GM19193 (cell line): Measurements from ENCODE around the gene GPC3.

ENCODE experiments used
- POLR2A ChIP-seq: IDR thresholded peaks from 4 replicates; pipeline ENCODE4 v1.6.1; 2011; ENCODE audit not compliant: insufficient read depth, insufficient read length; ENCODE audit errors: extremely low read depth

Gene GPC3

DNA sequence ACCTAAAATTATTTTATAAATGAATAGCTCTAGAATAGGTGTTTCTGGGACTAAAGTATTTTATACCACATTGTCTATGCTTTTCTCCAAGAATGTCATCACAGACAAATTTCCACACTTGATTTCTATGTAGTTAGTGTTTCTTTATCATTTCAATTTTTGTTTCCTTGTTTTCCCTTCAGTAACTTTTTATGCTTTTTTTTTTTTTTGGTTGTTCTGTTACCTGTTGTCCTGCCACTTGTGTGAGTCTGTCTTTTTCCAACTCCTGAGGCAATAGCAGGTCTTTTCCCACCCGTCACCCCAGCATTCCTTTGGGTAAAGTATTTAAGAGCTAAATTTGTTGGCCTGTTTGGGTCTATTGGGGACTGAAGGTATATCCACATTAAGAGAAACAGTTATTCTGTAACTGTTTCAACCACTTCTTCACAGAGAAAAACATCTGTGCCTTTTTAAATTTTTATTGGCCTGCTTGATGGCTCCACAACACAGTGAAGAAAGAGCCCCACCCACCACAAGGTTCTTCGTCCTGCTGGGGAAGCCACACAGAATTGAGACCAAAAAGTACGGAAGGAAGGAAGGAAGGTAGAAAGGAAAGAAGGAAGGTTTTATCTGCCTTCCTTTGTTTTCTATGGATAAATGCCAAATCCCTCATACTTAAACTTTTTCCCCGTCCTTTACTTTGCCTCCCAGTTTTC is 17.7 kb upstream of the GPC3 start:
- no peak for TF ChIP-seq POLR2A

GRCh38 chrX:134000260-134001245 is 15.2 kb upstream of the GPC3 start:
- no peak for TF ChIP-seq POLR2A

GRCh38 chrX:133999031-133999705 is 13.8 kb upstream of the GPC3 start:
- TF ChIP-seq POLR2A, result no peak

- TF ChIP-seq POLR2A, result no peak
Measured at GRCh38 chrX:133995759-133996158, 10.4 kb upstream of the GPC3 start.

DNA sequence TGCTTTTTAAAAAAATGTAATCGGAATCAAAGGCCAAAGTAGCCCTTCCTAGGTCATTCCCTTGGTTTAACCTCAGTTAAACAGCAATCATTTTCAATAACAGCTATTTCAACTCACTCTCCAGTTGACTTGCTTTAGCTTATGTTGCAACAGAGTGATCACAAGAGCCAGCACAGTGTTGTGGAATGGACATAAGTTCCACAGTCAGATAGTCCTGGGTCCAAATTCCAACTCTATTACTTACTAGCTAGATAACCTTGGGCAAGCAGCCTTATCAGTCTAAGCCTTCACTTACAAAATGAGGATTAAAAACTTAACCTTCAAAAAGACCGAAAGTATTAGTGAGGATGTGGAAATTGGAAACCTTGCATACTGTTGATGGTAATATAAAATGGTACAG is 9.2 kb upstream of the GPC3 start:
- no peak for TF ChIP-seq POLR2A

GRCh38 chrX:133992882-133993281 is 7.5 kb upstream of the GPC3 start:
- no peak for TF ChIP-seq POLR2A

GRCh38 chrX:133991814-133992213 is 6.4 kb upstream of the GPC3 start:
- no peak for TF ChIP-seq POLR2A

DNA sequence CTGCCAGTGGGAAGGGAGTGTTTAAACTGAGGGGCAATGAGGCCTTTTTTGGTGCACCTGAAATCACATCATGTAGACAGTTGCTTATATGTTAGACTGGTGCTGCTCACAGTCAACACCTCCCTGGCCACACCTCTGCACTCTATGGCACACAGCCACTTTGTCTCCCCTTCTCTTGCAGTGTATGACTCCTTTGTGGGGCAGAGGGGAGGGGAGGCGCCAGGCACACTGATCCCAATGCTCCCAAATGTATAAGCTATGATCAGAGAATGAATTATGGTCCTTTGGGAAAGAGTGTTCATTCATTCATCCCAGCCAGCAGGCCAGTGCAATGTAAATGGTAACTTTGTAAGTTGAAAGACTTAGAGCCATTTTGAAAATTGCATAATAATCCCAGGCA is 4.6 kb upstream of the GPC3 start:
- no peak for TF ChIP-seq POLR2A

DNA sequence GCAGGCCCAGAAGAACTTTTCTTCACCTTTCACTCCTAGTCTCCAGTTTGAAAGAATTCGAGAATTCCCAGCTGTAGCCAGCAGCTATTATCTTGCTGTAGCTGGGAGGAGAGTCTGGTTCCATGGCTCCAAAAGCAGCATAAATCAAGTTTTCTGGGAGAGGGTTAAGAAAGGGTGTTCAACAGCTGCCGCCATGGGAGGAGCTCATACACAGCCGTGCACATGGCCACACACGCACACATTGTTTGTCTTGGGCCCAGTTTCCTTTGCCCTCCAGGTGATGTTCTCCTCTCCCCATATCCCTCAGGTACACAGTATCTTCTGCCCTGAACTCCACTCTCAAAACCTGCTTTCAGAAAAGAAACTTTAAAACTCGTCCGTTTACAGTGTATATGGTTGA is 4.1 kb upstream of the GPC3 start:
- TF ChIP-seq POLR2A, result no peak

- TF ChIP-seq POLR2A, result no peak
Measured at GRCh38 chrX:133988010-133988409, 2.6 kb upstream of the GPC3 start.

- no peak for TF ChIP-seq POLR2A
Measured at GRCh38 chrX:133987188-133987587, 1.8 kb upstream of the GPC3 start.

- TF ChIP-seq POLR2A, result no peak
Measured at GRCh38 chrX:133985967-133986683, 731 bp upstream of the GPC3 start.

DNA sequence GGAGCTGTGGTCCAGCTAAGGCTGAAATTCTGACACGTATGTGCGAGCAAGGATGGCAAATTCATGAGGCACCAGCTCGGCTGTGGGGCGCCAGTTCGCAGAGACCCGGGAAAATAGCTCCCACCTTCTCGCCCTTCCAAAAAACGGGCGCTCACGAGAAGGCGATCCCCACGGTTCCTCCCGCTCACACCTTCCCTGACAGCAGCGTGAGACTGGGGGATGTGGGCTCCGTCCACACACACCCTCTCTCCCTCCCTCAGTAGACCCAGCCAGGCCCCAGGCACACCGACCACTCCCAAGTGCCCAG is 584 bp downstream of the GPC3 start:
- TF ChIP-seq POLR2A, result no peak

GRCh38 chrX:133983974-133984845 is 1.2 kb downstream of the GPC3 start:
- TF ChIP-seq POLR2A, result no peak
